ENCODE results near the gene GON7.

Gene GON7

GRCh38 chr14:93195316-93195999 lies 11.4 kb downstream of the GON7 start:
- no peak for TF ChIP-seq NFIC (IDR thresholded peaks at IDR 0.05)
- TF ChIP-seq FOXM1 (IDR thresholded peaks at IDR 0.05; ENCODE audit: borderline replicate concordance, low read depth): no peak
- no peak for TF ChIP-seq YY1 (IDR thresholded peaks at IDR 0.05; ENCODE audit: low read depth)
- TF ChIP-seq CREB1 (IDR thresholded peaks at IDR 0.05; ENCODE audit: low read depth): no peak
- no peak for TF ChIP-seq EP300 (IDR thresholded peaks at IDR 0.05; ENCODE audit: borderline replicate concordance)
- TF ChIP-seq REST (IDR thresholded peaks at IDR 0.05; ENCODE audit: low read depth): no peak
- TF ChIP-seq TAF1 (IDR thresholded peaks at IDR 0.05; ENCODE audit: low read depth): no peak
- TF ChIP-seq TEAD4 (IDR thresholded peaks at IDR 0.05): no peak
- TF ChIP-seq RAD21 (IDR thresholded peaks at IDR 0.05; ENCODE audit: low read depth): no peak

GRCh38 chr14:93186956-93187355 lies 19.9 kb downstream of the GON7 start:
- TF ChIP-seq RAD21 (IDR thresholded peaks at IDR 0.05; ENCODE audit: low read depth) (no peak), YY1 (IDR thresholded peaks at IDR 0.05; ENCODE audit: low read depth) (no peak), FOXM1 (IDR thresholded peaks at IDR 0.05; ENCODE audit: borderline replicate concordance, low read depth) (no peak), TEAD4 (IDR thresholded peaks at IDR 0.05) (no peak), CEBPB (IDR thresholded peaks at IDR 0.05) (no peak), EP300 (IDR thresholded peaks at IDR 0.05; ENCODE audit: borderline replicate concordance) (no peak), TCF12 (IDR thresholded peaks at IDR 0.05; ENCODE audit: low read depth) (no peak), NFIC (IDR thresholded peaks at IDR 0.05) (no peak), USF1 (IDR thresholded peaks at IDR 0.05) (no peak), ZBTB7A (IDR thresholded peaks at IDR 0.05; ENCODE audit: low read depth) (no peak), EGR1 (IDR thresholded peaks at IDR 0.05) (no peak)

- TF ChIP-seq EP300 (IDR thresholded peaks at IDR 0.05; ENCODE audit: borderline replicate concordance) (no peak), NFIC (IDR thresholded peaks at IDR 0.05) (no peak), RAD21 (IDR thresholded peaks at IDR 0.05; ENCODE audit: low read depth) (no peak), YY1 (IDR thresholded peaks at IDR 0.05; ENCODE audit: low read depth) (no peak), ZBTB7A (IDR thresholded peaks at IDR 0.05; ENCODE audit: low read depth) (no peak), CEBPB (IDR thresholded peaks at IDR 0.05) (no peak), REST (IDR thresholded peaks at IDR 0.05; ENCODE audit: low read depth) (no peak), TAF1 (IDR thresholded peaks at IDR 0.05; ENCODE audit: low read depth) (no peak), USF1 (IDR thresholded peaks at IDR 0.05) (no peak), CREB1 (IDR thresholded peaks at IDR 0.05; ENCODE audit: low read depth) (no peak), TCF12 (IDR thresholded peaks at IDR 0.05; ENCODE audit: low read depth) (no peak), FOXM1 (IDR thresholded peaks at IDR 0.05; ENCODE audit: borderline replicate concordance, low read depth) (no peak), MAX (IDR thresholded peaks at IDR 0.05) (no peak), EGR1 (IDR thresholded peaks at IDR 0.05) (no peak)
Observed at GRCh38 chr14:93186466-93186865, 20.4 kb downstream of the GON7 start.

- no peak for TF ChIP-seq MAX (IDR thresholded peaks at IDR 0.05)
- TF ChIP-seq TCF12 (IDR thresholded peaks at IDR 0.05; ENCODE audit: low read depth): no peak
- no peak for TF ChIP-seq FOXM1 (IDR thresholded peaks at IDR 0.05; ENCODE audit: borderline replicate concordance, low read depth)
- TF ChIP-seq EGR1 (IDR thresholded peaks at IDR 0.05): no peak
- no peak for TF ChIP-seq USF1 (IDR thresholded peaks at IDR 0.05)
- TF ChIP-seq TEAD4 (IDR thresholded peaks at IDR 0.05): no peak
- TF ChIP-seq ZBTB7A (IDR thresholded peaks at IDR 0.05; ENCODE audit: low read depth): no peak
- no peak for TF ChIP-seq NFIC (IDR thresholded peaks at IDR 0.05)
- no peak for TF ChIP-seq TAF1 (IDR thresholded peaks at IDR 0.05; ENCODE audit: low read depth)
- no peak for TF ChIP-seq YY1 (IDR thresholded peaks at IDR 0.05; ENCODE audit: low read depth)
- no peak for TF ChIP-seq CREB1 (IDR thresholded peaks at IDR 0.05; ENCODE audit: low read depth)
- TF ChIP-seq RAD21 (IDR thresholded peaks at IDR 0.05; ENCODE audit: low read depth): no peak
- TF ChIP-seq CEBPB (IDR thresholded peaks at IDR 0.05): no peak
- no peak for TF ChIP-seq EP300 (IDR thresholded peaks at IDR 0.05; ENCODE audit: borderline replicate concordance)
- no peak for TF ChIP-seq REST (IDR thresholded peaks at IDR 0.05; ENCODE audit: low read depth)
Observed at GRCh38 chr14:93185349-93185720, 21.5 kb downstream of the GON7 start.

All from Ishikawa (cell line).